HG03280 (cell line): Measurements from ENCODE around the gene NR1D1.

Experiments
- ATAC-seq: cut with Tn5 transposase; IDR thresholded peaks from one replicate; pipeline ENCODE4 v1.9.1; 2021; ENCODE audit warnings: mild to moderate bottlenecking, moderate library complexity; ENCODE audit not compliant: unreplicated experiment

Gene NR1D1

GRCh38 chr17:40111221-40112128 lies 11.1 kb upstream of the NR1D1 start:
- ATAC-seq: peak; percentile 44

- ATAC-seq: no peak
Measured at GRCh38 chr17:40110026-40110845, 9.8 kb upstream of the NR1D1 start.

- ATAC-seq: no peak
Measured at GRCh38 chr17:40108970-40109824, 8.8 kb upstream of the NR1D1 start.

GRCh38 chr17:40107522-40108174 lies 7.3 kb upstream of the NR1D1 start:
- ATAC-seq: no peak

GRCh38 chr17:40106760-40107521 lies 6.6 kb upstream of the NR1D1 start:
- no peak for ATAC-seq

GRCh38 chr17:40105861-40106759 lies 5.7 kb upstream of the NR1D1 start:
- ATAC-seq: no peak

GRCh38 chr17:40104594-40105486 lies 4.5 kb upstream of the NR1D1 start:
- no peak for ATAC-seq

GRCh38 chr17:40103688-40104087 lies 3.3 kb upstream of the NR1D1 start:
- ATAC-seq: no peak

- ATAC-seq: no peak
Measured at GRCh38 chr17:40103071-40103661, 2.8 kb upstream of the NR1D1 start.

GRCh38 chr17:40101367-40102210 lies 1.2 kb upstream of the NR1D1 start:
- ATAC-seq: no peak

- ATAC-seq: no peak
Measured at GRCh38 chr17:40100669-40101366, 429 bp upstream of the NR1D1 start.

- ATAC-seq: no peak
Measured at GRCh38 chr17:40099619-40100418, 570 bp downstream of the NR1D1 start.

- peak; percentile 69 for ATAC-seq
Measured at GRCh38 chr17:40098846-40099618, 1.4 kb downstream of the NR1D1 start.
